Rectal smooth muscle tissue (tissue), 1 donor: ENCODE results near the gene GREB1.

Source experiments
- H3K27ac ChIP-seq: one replicate; pipeline ENCODE4 v1.7.0; 2013; ENCODE audit warnings: low read depth, low read length, inconsistent platforms
- H3K27me3 ChIP-seq: one replicate; pipeline ENCODE4 v1.7.0; 2013; ENCODE audit warnings: low read length; ENCODE audit not compliant: control insufficient read depth, insufficient read depth
- H3K36me3 ChIP-seq: one replicate; pipeline ENCODE4 v1.7.0; 2013; ENCODE audit warnings: low read length; ENCODE audit not compliant: control insufficient read depth, insufficient read depth
- H3K4me1 ChIP-seq: one replicate; pipeline ENCODE4 v1.7.0; 2013; ENCODE audit warnings: low read length; ENCODE audit not compliant: control insufficient read depth, insufficient read depth
- H3K4me3 ChIP-seq: one replicate; pipeline ENCODE4 v1.7.0; 2013; ENCODE audit warnings: low read length
- H3K9ac ChIP-seq: one replicate; pipeline ENCODE4 v1.7.0; 2013; ENCODE audit warnings: low read length

The GREB1 gene

DNA sequence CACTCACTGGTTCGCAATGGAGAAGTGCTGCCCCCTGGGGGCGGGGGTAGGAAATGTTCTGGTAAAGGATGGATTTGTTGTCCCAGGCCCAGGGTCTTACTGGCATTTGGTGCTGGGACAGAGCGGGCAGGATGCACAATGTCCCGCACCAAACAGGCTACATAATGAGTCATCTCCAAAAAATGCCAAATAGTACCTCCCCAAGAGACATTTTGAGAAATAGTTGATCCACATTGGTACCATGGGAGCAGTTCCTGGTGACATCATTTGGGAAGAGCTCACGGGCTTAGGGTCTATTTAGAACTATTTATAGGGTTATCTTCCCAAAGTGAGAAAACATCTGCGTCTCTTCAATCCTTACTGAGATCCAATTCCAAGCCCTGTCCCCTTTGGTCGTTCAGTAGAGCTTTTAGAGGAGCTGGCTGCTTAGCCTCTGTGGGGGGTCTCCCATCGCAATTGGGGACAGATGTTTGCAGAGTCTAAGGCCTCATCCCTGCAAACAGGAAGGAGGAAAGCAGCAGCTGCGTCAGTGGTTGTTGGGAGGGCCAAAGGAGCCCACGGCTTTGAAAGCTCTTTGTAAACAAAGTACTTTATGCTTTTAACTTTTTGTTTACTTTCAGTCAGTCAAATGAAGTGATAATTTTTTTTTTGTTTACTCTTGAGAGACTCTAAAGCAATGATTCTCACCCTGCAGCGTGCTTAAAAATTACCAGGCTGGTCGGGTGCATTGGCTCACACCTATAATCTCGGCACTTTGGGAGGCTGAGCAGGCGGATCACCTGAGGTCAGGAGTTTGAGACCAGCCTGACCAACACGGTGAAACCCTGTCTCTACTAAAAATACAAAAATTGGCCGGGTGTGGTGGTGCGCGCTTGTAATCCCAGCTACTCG lies 49.3 kb downstream of the GREB1 start:
- no peaks in the 10 kb centered on the region for H3K36me3 ChIP-seq
- no peak overlapping the region for H3K9ac ChIP-seq
- H3K4me1 ChIP-seq, result no peaks in the 10 kb centered on the region
- H3K27me3 ChIP-seq, result no peaks in the 10 kb centered on the region
- H3K4me3 ChIP-seq, result no peak overlapping the region
- H3K27ac ChIP-seq, result no peak overlapping the region

DNA sequence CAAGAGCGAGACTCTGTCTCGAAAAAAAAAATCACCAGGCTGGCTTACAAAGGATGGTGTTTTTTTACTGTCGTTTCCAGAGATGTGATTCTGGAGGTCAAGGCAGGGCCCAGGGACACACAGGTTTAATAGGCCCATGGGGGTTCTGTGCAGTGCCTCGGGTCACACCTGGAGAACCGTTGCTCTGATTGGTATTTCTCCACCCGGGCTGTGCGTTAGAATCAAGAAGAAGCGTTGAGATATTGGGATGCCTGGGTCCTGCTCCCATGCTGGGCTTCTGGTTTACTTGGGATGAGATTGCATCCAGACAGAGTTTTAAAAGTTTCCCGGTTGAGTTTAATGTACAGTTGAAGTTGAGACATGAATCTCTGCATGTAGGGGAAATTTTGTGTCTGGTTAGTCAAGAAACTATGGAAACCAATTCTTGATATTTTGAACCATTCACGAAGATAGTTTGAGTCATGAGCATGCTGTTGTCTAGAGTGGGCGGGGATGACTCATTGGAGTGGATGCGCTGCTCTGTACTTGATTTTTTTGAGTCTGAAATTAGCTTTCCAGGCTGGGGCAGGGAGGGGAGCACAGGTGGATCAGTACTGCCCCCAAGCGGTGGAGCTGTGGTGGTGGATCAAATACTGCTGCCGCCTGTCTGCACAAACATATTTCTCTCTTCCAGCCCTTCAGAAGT lies 50.1 kb downstream of the GREB1 start:
- Histone ChIP-seq H3K27ac (no peak overlapping the region), H3K9ac (no peak overlapping the region), H3K36me3 (no peaks in the 10 kb centered on the region)

DNA sequence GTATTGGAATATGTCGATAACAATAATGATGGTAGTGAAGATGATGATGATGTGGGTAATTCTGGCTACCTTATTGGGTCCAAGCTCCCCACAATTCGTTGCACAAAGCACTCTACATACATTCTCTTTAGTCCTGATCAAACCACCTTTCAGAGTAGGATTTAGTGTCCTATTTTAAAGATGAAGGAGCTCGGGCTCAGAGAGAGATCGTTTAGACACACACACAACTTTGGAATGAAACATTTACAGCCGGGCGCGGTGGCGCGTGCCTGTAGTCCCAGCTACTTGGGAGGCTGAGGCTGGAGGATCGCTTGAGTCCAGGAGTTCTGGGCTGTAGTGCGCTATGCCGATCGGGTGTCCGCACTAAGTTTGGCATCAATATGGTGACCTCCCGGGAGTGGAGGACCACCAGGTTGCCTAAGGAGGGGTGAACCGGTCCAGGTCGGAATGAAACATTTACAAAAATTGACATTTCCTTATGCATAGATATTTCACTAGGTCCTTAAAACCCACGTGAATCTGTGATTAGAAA lies 50.7 kb downstream of the GREB1 start:
- Histone ChIP-seq H3K4me3 (no peak overlapping the region), H3K27me3 (no peaks in the 10 kb centered on the region), H3K9ac (no peak overlapping the region), H3K36me3 (no peaks in the 10 kb centered on the region), H3K4me1 (no peaks in the 10 kb centered on the region), H3K27ac (no peak overlapping the region)

More for the DNA sequence above, 50.1 kb downstream of the GREB1 start:
- no peak overlapping the region for H3K4me3 ChIP-seq
- H3K27me3 ChIP-seq, result no peaks in the 10 kb centered on the region
- no peaks in the 10 kb centered on the region for H3K4me1 ChIP-seq

DNA sequence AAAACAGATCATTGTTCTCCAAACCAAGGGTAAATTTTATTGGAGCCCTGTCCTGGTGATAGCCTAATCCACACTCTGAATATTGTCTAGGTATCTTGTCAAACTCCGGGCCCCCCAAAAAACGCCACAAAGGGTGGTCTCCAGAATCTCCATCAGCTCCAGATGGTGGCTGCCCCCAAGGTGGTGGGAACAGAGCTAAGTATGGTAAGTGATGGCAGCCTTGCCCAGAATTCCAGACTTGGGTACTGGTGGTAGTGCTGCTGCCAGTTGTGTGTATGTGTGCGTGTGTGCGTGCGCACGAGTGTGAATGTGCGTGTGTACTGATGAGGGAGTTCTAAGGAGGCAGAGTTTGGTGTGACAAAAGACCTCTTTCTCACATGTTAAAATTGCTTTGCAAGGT lies 51.2 kb downstream of the GREB1 start:
- H3K4me3 ChIP-seq, result no peak overlapping the region
- no peaks in the 10 kb centered on the region for H3K36me3 ChIP-seq
- H3K4me1 ChIP-seq, result no peaks in the 10 kb centered on the region
- no peak overlapping the region for H3K27ac ChIP-seq
- no peaks in the 10 kb centered on the region for H3K27me3 ChIP-seq
- no peak overlapping the region for H3K9ac ChIP-seq

DNA sequence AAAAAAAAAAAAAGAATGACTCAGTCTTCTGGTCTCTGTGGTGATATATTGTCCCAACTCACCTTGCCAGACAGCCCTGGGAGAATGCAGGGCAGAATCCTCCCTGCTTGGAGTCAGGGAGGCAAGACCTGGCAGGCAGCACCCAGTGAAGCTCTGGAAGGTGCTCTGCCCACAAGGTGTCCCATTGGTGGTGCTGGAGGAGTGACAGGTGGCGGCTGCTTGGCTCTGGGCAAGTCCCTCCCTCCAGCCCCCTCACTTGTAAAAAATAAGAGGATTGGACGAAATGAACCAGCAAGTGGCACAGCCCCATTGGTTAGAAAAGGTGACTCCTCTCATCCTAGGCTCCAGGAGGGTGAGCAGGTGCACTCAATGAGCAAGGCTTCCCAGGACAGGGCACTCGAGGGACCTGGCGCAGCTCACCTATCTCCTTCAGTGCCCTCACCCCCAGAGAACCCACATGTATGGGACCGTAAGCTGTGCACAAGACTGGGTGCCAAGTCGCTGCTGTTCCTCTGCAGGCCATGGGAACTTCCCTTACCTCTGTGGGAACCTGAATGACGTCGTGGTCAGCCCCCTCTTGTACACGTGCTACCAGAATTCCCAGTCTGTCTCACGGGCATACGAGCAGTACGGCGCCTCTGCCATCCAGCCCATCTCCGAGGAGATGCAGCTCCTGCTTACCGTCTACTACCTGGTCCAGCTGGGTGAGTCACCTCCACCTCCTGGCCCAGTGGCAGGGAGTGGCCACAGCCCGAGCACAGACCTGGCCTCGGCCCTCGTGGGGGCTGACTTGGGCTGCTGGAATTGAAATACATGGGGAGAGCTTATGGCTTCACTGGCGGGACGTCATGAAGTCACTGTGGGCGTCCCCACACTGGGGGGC lies 54.6 kb downstream of the GREB1 start:
- no peaks in the 10 kb centered on the region for H3K36me3 ChIP-seq
- no peaks in the 10 kb centered on the region for H3K4me1 ChIP-seq
- H3K4me3 ChIP-seq, result no peak overlapping the region
- H3K27ac ChIP-seq, result no peak overlapping the region
- H3K9ac ChIP-seq, result no peak overlapping the region
- H3K27me3 ChIP-seq, result no peaks in the 10 kb centered on the region

DNA sequence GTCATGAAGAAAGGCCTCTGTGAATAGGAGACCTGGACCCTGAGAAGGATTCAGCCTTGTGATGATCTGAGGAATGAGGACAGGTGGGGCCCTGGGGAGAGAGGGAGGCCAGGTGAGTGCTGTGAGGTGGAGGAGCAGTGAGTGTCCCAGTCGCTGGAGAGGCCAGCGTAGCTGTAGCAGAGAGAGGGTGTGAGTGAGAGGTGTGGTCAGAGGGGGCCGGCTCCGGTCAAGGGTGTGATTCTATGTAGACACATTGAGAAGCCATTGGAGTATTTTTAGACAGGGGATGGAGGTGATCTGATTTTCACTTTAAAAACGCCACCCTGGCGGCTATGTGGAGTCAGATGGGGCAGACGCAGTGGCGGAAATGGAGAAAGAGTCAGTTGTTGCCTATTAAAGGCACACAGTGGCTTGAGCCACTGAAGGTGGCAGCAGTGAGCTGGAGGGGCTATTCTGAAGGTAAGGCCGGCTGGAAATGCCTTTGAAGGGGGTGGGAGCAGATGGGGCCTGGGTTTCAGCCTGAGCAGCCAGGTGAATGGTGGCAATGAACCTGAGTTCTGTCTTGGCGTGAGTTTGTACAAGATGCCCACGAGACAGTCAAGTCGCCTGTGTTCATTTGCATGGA lies 55.6 kb downstream of the GREB1 start:
- Histone ChIP-seq H3K9ac (no peak overlapping the region), H3K27ac (no peak overlapping the region), H3K27me3 (no peaks in the 10 kb centered on the region), H3K4me1 (no peaks in the 10 kb centered on the region), H3K4me3 (no peak overlapping the region), H3K36me3 (no peaks in the 10 kb centered on the region)

DNA sequence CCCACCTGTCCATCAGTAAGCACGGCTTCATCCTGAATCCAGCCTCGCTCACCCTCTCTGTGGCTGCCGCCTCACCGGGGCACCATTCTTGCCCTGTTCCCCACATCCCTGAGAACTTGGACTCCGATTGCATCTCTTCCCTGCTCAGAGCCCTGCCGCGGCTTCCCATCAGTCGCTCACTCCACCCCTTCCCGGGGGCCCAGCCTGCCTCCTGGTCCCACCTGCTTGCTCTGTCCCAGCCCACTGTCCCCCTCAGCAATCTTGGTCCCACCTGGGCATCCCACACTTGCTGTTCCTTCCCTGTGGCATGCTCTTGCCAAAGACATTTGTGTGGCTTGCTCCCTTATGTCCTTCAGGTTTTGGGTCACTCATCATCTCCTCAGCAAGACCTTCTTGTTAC lies 56.3 kb downstream of the GREB1 start:
- no peaks in the 10 kb centered on the region for H3K27me3 ChIP-seq
- no peaks in the 10 kb centered on the region for H3K4me1 ChIP-seq
- no peak overlapping the region for H3K4me3 ChIP-seq
- no peak overlapping the region for H3K9ac ChIP-seq
- H3K36me3 ChIP-seq, result no peaks in the 10 kb centered on the region
- H3K27ac ChIP-seq, result no peak overlapping the region

DNA sequence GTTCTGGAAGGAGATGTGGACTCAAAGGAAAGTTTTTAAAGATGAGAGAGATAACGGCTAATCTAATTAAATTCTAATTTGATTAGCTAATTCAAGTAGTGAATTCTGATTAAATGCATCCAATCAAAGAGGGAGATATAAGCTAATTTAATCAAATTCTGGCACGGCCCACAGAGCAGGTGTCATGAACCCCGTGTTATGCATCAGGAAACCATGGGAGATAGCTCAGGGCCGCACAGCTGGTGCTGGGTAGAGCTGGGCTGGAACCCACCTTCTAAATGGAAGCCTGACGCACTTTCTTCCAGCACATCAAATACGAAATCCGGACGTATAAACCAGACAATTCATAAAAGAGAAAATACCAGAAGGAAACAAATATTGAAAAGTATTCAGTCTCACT lies 57.2 kb downstream of the GREB1 start:
- H3K36me3 ChIP-seq, result no peaks in the 10 kb centered on the region

DNA sequence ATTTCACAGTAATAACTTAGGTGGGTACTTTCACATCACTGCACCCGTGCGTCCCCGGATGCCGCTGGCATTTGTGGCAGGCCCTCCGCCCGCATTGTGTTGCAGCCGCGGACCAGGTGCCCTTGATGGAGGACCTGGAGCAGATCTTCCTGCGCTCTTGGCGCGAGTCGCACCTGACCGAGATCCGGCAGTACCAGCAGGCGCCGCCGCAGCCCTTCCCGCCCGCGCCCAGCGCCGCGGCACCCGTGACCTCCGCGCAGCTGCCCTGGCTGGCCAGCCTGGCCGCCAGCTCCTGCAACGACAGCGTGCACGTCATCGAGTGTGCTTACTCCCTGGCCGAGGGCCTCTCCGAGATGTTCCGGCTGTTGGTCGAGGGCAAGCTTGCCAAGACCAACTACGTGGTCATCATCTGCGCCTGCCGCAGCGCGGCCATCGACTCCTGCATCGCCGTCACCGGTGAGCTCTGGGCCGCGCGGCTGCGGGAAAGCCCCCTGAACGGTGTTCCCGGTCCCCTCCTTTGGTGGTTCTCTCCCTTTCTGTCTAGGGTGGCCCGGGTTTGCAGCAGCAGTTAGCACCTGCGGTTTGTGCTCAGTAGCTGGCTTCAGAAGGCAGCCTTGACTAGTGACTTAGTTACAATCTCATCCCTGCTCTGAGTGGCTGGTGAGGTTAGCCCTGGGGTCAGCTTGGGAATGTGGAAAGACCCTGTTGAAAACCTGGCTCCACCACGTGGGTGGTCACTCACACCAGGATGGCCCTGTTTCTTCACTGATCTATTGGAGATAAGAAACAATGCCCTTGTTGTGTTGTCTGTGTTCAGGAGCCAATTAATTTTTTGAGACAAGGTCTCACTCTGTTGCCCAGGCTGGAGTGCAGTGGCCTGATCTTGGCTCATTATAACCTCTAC lies 59.1 kb downstream of the GREB1 start:
- Histone ChIP-seq H3K4me1 (no peaks in the 10 kb centered on the region), H3K27me3 (no peaks in the 10 kb centered on the region), H3K4me3 (no peak overlapping the region), H3K36me3 (no peaks in the 10 kb centered on the region), H3K9ac (no peak overlapping the region), H3K27ac (no peak overlapping the region)

More for the DNA sequence above, 57.2 kb downstream of the GREB1 start:
- Histone ChIP-seq H3K9ac (no peak overlapping the region), H3K4me3 (no peak overlapping the region), H3K27me3 (no peaks in the 10 kb centered on the region), H3K27ac (no peak overlapping the region), H3K4me1 (no peaks in the 10 kb centered on the region)

DNA sequence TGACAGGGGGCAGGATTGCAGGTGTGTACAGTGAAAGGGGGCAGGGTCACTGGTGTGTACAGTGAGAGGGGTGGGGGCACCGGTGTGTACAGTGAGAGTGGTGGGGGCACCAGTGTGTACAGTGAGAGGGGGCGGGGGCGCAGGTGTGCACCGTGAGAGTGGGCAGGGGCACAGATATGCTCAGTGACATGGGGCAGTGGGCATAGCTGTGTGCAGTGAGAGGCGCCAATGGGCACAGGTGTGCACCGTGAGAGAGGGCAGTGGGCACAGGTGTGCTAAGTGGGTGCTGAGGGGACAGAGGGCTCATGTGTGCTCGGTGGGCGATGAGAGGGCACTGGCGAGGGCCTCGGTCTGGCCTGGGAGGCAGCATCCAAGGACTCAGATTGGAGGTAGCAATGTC lies 63.0 kb downstream of the GREB1 start:
- Histone ChIP-seq H3K27ac (no peak overlapping the region), H3K27me3 (no peaks in the 10 kb centered on the region), H3K9ac (no peak overlapping the region), H3K36me3 (no peaks in the 10 kb centered on the region), H3K4me1 (no peaks in the 10 kb centered on the region), H3K4me3 (no peak overlapping the region)

DNA sequence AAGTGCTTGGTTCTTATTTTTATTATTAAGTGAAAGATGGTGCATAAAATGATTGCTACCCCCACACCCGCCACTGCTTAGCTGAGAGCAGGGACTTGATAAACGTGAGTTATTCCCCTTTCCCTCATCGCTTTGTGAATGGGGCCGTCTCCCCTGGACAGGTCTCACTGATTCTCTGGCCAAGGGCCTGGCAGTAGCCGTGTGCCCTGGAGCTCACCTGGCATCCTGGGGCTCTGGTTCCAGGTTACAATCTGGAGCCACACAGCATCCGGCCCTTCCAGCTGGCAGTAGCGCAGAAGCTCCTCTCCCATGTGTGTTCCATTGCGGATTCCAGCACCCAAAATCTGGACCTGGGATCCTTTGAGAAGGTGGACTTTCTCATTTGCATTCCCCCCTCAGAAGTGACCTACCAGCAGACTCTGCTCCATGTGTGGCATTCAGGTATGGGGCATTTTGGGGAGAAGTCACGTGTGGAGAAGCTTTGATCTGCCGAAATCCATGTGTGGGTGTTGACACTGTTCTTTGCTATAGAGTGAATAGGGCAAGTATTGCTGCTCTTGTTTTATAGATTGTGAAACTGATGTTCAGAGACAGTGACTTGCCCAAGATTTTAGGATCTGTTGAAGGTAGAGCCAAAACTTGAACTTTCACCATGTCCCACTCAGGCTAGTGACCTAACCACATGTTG lies 63.8 kb downstream of the GREB1 start:
- Histone ChIP-seq H3K9ac (no peak overlapping the region), H3K27ac (no peak overlapping the region), H3K4me1 (no peaks in the 10 kb centered on the region), H3K36me3 (no peaks in the 10 kb centered on the region), H3K4me3 (no peak overlapping the region), H3K27me3 (no peaks in the 10 kb centered on the region)
